Ramos (cell line): ENCODE results near the gene RYR3.
"Not testable (repeated sequence)": the region's sequence is repeated elsewhere in the genome, so short reads cannot be mapped to it uniquely, and the experiment has no call there.

ENCODE experiments used
- in situ Hi-C: fragments of 300-500 bp; cut with MboI; formaldehyde crosslinking; loops from one replicate; pipeline ENCODE4 v1.14.3; 2022; ENCODE audit warnings: low sequenced_read_pairs; ENCODE audit not compliant: unreplicated experiment

RYR3 gene

DNA sequence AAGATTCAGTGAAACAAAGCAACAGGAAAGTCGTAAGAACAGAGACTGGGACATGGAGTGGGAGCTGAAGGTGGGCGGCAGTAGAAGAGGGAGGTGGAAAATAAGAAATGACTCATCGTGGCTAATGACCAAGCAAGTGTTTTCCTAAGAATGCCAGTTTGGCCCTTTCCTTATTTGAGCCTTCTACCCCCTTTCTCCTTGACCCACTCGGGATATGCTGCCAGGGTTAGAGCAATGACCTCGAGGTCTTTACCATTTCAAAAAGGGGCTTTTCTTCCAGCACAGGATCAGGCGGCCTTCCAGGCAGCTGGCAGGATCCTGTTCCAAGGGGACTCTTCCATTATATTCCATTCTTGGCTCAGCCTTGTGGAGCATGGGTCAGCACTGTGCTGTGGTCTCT lies 241.1 kb downstream of the RYR3 start:
- in situ Hi-C loops: no loop called here

DNA sequence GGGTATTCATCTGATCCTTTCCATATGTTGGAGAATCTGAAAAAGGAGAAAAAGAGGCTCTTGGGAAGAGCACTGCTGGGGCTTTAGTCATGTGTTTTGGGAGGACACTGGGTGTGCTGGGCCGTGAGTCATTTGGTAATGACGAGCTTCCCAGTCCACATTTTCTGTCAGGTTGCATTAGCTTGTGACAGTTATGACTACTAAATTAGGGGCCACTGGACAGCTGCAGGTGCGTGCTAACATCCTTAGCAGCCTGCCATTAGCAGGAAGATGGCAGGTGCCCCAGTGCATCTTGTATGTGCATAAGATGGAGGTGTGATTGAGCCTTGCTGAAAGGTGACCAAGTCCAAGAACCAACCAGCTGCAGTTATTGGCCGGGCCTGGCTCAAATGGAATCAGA lies 242.4 kb downstream of the RYR3 start:
- in situ Hi-C loops: no loop called here

DNA sequence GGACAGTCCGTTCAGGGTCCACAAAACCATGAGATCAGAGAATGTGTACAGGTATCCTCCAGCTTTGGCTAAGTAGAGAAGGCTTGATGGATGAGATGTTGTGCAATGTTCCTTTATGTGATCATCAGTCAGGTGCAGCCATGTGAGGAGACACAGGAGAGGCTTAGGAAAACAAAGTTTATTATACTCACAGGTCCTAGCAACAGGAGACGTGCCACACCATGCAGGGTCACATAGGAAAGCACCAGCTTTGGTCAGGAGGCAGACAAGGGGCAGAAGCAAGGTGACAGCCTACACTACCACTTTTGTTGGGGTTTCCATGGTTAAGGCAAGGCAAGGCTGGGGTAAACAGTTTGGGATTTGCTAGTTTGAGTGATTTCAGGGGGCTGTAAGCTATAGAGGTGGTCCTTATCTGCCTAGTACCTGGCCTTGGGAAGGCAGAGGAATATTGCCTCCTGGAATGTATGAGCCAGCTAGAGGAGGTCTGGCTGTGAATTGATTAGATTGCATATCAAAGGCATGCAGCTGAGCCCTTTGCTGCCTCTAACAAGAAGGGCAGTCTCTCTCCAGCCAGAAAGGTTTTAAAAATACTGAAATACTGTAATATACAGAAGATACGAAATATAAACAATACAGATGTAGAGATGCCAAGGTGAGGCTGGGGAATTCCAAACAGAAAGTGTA lies 248.6 kb downstream of the RYR3 start:
- in situ Hi-C loops: no loop called here

DNA sequence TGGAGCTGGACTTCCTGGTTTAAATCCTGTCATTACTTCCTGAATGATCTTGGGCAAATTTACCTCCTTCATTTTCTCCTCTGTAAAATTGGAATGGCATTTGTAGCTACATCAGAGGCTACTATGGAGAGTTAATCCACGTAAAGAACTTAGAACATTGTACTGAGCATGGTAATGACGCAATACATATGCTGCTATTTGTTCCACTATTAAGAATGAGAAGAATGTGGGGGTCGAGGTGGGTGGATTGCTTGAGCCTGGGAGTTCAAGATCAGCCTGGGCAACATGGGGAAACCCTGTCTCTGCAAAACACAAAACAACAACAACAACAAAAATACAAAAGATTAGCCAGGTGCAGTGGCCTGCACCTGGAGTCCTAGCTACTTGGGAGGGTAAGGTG lies 250.6 kb downstream of the RYR3 start:
- in situ Hi-C loops: loop anchor here (10.0 kb wide), 1 partner anchor 47 kb away; no protein-coding TSS in a partner anchor

DNA sequence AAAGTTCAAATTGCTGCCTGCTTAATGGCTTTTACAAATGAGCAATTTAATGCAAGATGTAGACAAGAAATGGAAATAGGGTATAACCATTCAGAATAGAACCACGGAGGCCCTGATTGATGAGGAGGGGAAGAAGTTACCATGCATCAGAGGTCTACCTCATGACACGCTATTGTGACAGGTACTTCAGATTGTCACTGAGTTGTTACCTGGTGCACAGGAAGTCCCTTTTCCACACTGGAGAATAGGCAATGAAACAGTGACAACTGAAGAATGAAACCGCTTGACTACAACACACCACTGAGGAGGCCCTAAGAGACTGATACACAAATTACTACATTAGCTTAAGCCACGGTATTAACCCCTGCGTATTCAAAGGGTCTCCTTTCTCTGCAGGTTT lies 251.2 kb downstream of the RYR3 start:
- in situ Hi-C loops: loop anchor here (10.0 kb wide), 1 partner anchor 47 kb away; no protein-coding TSS in a partner anchor

DNA sequence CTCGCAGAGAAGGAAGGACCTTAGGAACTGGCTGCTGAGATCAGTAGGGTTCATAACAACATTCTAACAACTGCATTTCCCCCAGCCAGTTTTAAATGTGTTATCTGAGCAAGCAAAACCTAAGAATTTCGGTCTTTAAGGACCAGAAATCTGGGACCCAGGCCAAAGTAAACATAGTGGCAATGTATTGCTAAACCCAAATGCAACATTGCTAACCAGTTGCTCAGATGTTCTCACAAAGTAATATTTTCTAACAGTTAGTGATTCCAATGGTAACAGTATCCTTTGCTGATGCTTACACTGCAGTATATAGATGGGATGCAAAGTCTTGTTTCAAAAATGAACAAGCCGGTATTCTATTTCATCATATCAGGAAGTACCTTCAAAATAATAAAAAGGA lies 254.3 kb downstream of the RYR3 start:
- in situ Hi-C loops: loop anchor here (10.0 kb wide), 1 partner anchor 50 kb away; no protein-coding TSS in a partner anchor

DNA sequence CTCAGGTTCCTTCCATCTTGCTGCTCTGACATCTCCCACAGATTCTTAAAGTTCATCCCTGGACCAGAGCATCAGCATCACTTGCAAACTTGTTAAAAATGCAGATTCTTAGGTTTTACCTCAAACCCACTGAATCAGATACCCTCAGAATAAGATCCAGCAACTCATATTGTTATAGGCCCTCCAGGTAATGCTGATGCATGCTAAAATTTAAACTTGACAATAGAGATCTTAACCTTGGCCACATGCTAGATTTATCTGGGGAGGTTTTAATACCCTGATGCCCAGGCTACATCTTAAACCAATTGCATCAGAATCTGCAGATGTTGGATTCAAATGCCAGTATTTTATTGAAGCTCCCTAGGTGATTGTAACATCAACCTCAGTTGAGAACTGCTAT lies 256.9 kb downstream of the RYR3 start:
- in situ Hi-C loops: loop anchor here (10.0 kb wide), 1 partner anchor 53 kb away; no protein-coding TSS in a partner anchor

DNA sequence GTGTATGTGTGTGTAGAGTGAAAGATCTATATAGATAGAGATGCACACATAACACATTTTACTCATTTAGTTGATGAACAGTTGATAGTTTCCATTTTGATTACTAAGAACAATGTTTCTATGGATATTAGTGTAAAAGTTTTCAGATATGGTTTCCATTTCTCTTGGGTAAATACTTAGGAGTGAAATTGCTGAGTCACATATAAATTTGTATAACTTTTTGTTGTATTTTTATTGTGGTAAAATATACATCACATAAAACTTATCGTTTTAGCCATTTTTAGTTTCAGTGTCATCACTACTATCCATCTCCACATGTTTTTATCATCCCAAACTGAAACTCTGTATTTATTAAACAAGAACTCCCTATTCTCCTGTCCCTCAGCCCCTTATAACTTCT lies 258.3 kb downstream of the RYR3 start:
- in situ Hi-C loops: loop anchor here (10.0 kb wide), 1 partner anchor 54 kb away; no protein-coding TSS in a partner anchor

DNA sequence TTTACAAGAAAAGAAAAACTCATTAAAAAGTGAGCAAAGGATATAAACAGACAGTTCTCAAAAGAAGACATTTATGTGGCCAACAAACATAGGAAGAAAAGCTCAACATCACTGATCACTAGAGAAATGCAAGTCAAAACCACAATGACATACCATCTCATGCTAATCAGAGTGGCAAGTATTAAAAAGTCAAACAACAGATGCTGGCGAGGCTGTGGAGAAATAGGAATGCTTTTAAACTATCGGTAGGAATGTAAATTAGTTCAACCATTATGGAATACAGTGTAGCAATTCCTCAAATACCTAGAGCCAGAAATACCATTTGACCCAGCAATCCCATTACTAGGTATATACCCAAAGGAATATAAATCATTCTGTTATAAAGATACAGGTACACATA lies 267.1 kb downstream of the RYR3 start:
- in situ Hi-C loops: not testable (repeated sequence)

DNA sequence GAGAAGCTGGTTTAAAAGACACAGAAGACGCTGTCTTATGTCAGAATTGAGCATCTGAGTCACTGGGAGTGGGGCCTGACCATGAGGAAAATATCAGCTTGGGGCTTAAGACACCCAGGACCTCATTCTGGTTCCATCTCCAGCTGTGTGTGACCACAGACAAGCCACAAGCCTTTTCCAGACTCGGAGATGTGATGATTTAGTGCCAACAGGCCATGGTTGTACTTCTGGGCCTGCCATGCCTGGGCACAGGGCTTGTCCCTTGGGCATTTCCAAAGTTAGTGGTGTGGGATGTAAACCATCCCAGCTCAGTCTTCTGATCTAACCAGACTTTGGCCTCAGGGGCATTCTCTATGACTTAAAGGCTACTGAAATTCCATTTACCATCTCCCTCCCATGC lies 269.8 kb downstream of the RYR3 start:
- in situ Hi-C loops: no loop called here

DNA sequence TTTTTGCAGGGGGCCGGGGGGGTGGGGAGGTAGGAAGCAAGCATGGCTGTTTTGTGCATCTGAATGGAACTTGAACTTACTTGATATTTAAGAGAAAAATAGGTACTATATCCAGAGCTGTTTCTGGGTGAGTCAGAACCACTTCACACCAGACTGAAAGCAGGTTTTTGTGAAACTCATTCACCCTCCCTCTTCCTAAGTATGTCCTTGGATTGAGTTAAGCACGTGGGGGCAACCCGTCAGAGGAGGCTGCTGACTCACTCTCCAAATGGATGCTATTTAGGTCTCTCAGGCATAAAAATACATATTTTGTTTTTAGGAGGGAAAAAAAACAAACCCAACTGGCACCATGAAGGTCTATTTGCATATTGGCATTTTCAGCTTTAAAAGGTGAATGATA lies 270.3 kb downstream of the RYR3 start:
- in situ Hi-C loops: no loop called here

DNA sequence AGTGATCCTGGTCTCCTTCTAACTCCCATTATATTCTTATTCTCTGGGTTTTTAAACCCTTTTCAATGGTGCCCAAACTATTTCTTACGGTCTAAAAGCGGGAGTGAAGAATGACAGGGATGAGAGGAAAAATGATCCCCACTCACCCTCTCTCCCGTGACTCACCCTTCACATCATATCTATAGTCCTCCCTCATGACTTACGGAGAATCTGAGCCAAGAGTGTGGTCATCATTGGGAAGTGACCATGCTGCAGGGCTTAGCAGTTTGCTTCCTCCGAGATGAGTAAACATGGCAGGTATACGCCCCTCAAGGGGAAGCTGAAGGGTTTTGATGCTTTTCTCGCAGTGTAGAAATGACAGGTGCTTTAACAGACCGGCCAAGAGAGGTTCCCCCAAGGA lies 274.0 kb downstream of the RYR3 start:
- in situ Hi-C loops: no loop called here

DNA sequence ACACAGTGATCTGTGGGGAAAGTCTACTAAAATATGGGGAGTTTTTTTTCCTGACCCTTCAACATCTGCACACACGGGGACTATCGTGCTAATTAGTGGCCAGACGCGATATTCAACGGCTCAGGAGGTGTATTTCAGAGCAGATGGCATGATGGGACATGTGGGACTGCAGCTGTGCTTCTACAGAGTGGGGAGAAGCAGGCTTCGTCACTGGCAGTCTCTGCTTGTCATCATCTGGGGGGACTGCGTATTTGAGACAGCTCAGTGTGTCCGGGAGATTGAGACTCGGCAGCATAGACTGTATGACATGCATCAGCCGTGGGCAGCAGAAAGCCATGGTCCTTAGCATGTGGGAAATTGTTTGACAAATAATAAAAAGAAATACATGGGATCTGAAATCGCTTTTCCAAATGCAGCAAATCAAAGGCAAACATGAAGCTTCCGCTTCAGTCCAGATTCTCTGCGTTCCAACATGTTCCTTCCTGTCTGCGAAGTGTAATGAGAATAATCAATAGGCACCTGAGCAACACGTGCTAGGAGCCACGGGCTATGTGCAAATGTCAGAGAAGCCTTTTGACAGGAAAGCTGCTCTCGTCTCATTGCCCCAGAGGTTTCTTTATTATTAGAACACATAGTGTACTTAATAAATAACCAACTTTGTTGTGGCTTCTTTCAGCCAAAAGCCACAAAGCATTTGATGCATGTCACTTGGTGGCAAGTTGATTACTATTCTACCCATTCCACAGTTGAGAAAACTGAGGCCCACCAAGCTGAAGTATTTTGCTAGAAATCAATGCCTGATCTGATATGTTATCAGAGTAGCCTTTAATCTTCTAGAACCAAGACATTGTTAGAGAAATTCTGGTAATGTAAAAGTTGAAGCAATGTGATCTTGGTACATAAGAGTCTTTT lies 276.3 kb downstream of the RYR3 start:
- in situ Hi-C loops: no loop called here

DNA sequence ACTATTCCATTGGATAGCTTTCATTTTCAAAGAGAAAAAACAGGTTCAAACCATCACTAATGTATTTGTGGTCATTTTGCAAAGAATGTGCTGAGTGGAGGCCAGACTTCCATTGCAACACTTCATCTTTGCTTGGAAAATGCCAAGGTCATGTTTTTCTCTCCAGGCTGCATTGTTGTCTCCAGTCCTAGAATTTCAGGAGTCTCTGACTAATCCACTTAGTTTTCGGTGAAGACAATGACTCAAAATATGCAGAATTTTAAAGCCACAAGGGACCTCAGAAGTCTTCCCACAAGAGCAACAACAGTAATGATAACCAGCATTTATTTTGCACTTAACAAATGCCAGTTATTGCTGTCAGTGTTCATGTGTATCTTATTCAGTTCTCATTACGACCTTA lies 277.0 kb downstream of the RYR3 start:
- in situ Hi-C loops: no loop called here

DNA sequence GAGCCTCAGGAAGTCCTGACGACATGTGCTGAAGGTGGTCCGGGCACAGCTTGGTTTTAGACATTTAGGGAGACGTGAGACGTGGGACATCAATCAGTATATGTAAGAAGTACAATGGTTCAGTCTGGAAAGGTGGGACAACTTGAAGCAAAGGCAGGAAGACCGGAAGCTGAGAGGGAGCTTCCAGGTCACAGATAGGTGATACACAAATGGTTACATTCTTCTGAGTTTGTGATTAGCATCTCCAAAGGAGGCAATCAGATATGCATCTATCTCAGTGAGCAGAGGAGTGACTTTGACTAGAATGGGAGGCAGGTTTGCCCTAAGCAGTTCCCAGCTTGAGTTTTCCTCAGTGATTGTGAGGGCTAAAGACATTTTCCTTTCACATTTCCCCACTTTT lies 282.1 kb downstream of the RYR3 start:
- in situ Hi-C loops: no loop called here

DNA sequence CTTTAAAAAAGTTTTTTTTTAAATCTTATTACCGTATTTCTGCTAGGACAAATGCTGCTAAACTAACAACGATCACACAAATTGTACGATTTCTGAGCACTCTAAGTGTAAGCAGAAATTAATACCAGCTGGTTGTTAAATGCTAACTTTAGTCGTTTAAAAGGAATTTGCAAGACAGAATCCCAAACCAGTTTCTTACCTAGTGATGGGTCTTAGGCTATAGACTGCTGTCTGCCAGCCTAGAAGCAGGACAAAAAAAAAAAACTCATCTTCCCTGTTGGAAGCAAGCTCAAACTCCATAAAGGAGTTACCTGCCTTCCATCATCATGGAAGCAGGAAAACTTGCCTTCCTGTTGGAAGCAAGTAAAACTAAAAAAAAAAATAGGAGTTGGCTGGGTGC lies 287.6 kb downstream of the RYR3 start:
- in situ Hi-C loops: not testable (repeated sequence)

DNA sequence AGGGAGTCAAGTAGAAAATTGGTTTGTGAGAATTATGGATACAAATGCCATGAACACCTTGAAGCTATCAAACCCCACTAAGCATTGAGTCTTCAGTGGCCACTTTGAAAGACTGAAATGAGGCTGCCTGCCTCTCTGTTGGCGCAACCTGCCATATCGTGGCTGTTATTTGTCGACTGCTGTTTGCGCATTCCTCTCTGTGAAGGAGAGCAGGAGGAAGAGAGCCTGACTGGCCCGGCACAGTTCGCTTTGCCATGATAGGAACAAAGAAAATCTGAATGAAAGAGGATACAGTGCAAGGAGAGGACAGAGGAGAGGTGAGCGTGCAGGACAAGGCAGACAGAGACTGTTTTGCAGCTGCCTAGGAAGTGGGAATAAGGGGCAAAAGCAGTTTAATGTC lies 289.4 kb downstream of the RYR3 start:
- in situ Hi-C loops: no loop called here

DNA sequence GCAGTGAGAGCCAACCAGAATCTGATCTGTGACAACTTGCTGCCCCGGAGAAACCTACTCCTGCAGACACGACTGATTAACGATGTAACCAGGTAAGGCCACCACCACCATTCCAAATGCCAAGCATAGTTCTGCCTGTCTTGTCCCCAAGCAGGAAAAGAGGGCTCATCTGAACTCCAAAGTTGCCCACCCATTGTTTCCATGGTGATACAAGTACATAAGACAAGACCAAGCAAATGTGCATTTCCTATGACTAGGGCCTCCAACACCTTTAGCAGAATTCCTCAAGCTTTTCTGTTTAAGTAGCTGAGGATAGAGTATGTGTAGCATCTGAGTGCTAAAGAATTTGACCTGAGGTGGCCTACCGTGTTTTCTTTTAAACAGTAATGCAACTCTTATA lies 290.7 kb downstream of the RYR3 start:
- in situ Hi-C loops: no loop called here

DNA sequence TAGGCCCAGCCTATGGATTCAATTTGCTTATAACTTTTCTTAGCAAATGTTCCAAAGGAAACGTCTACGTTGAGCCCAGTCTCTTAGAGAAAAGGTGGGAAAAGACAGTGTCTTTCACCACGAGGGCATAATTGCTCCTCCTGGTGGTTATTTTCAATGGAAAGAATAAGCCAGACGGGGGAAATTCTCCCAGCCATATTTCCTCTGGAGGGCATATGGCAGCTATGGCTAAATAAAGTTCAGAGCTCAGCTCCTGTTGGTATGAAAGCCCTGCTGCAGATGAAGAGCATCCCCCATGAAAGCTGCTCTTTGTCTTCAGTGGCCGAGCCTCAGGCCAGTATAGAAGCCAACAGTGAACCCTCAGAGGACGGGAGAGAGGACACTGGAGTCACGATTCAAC lies 297.9 kb downstream of the RYR3 start:
- in situ Hi-C loops: no loop called here

DNA sequence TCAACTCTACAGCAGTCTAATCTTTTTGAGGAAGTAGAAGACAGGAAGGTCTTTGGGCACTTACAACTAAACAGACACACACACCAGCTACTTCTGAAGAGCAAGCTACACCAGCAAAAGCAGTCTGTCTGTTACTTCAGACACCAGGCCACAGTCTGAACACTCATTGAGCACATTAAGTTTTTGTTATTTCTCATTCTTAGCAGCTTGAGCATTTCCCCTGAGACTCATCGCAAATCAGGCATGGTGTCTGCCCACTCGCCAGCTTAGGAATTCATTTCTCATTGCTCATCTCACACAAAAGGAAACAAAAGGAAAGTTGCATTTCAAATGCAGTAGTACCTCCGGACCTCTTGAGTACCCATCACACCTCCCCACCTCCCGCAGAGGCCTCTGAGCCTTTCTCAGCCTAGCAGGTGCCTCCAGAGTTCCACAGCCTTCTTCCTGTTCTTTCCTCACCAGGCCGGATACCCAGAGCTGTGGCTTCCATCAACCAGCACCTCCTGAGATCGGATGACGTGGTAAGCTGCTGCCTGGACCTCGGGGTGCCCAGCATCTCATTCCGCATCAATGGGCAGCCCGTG lies 302.0 kb downstream of the RYR3 start:
- in situ Hi-C loops: no loop called here

DNA sequence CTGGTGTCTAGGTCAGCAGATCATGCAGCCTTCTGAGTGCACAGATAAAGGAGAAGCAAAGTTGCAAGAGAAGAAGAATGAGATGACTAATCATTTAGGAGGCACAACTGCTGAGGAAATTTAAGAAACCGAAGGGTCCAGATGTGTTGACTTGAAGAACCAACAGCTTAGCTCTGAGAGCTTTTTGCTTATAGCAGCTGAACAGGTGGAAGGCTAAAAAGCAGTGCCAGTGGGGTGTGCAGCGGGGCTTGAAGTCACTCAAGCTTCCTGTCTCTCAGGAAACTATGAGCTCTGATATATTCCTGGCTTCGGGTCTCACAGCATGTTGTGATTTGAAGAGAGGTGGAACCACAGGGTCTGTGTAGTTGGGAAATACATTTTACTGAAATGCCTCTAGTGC lies 305.7 kb downstream of the RYR3 start:
- in situ Hi-C loops: no loop called here
